Central memory CD8-positive, alpha-beta T cell (primary cell): ENCODE measurements around the gene CSNK2A1.
A peak's percentile ranks its signal among the peaks of the same experiment; 100 is the strongest.
"Not testable (repeated sequence)": the region's sequence is repeated elsewhere in the genome, so short reads cannot be mapped to it uniquely, and the experiment has no call there.

Experiments
- ATAC-seq: fragments of 150-1000 bp; cut with Tn5 transposase; replicated peaks from 2 replicates; pipeline ENCODE4 v1.10.0; 2022; ENCODE audit warnings: mild to moderate bottlenecking, moderate FRiP score, moderate number of reproducible peaks; ENCODE audit not compliant: poor library complexity, severe bottlenecking; ENCODE audit errors: extremely low read depth
- DNase-seq, 2 donors: peaks; one replicate each; pipeline ENCODE4 v3.0.0; 2021; ENCODE audit warnings: low spot score in 2 of 2
- H3K27ac Mint-ChIP-seq: one replicate; pipeline ENCODE4 v1.8.0; 2022; ENCODE audit warnings: low read depth, mild to moderate bottlenecking, moderate library complexity, mixed read lengths
- H3K27me3 Mint-ChIP-seq: one replicate; pipeline ENCODE4 v1.8.0; 2022; ENCODE audit warnings: mixed read lengths
- H3K36me3 Mint-ChIP-seq: one replicate; pipeline ENCODE4 v1.8.0; 2022; ENCODE audit warnings: mild to moderate bottlenecking, moderate library complexity, mixed read lengths; ENCODE audit not compliant: insufficient read depth
- H3K4me1 Mint-ChIP-seq: one replicate; pipeline ENCODE4 v1.8.0; 2022; ENCODE audit warnings: mixed read lengths
- H3K4me3 Mint-ChIP-seq: one replicate; pipeline ENCODE4 v1.8.0; 2022; ENCODE audit warnings: mild to moderate bottlenecking, moderate library complexity, mixed read lengths
- H3K9me3 Mint-ChIP-seq: one replicate; pipeline ENCODE4 v1.8.0; 2022; ENCODE audit warnings: mixed read lengths

CSNK2A1 gene

DNA sequence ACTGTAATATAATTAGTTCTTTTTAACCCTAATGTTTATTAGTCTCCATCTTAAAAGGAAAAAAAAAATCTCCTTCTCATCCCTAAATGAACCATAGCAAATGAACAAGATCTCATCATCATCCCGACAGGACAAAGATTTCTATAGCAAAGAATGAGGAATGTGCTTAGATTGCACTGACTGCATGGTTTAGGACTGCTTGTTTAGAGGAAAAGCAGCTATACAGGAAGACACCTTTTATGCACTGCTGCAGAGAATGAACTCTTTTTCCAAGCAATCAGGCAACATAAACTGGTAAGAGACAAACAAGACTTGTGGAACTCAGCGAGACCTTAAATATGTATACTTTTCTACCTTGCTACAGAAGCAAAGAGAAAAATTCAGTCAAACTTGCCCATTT is 26.8 kb downstream of the CSNK2A1 start:
- Mint-ChIP-seq H3K27ac (no peak overlapping the region), H3K9me3 (peaks cover 9% of the 10 kb centered on the region), H3K27me3 (no peaks in the 10 kb centered on the region), H3K36me3 (peaks cover 6% of the 10 kb centered on the region), H3K4me3 (no peak overlapping the region), H3K4me1 (peaks cover 76% of the 10 kb centered on the region)
- no peak for ATAC-seq
- no peak for DNase-seq

DNA sequence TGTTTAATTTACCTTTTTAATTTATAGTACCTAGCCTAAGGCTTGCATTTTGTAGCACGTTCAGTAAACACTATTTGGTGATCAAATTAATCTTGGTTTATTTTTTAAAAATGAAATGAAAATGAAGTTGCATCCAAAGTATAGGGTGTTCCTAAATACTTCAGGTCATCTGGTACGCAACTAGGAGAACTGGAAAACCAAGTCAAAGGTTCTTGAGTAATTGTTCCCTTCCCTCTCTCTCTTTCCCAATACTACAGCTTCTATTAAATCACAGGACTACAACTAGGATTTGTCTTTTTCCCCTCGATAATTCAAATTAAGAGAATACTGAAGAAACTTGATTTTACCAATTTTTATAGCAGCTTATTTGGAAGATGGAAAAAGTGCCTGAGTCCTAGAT is 27.9 kb downstream of the CSNK2A1 start:
- H3K36me3 Mint-ChIP-seq: peaks cover 6% of the 10 kb centered on the region
- peaks cover 9% of the 10 kb centered on the region for H3K9me3 Mint-ChIP-seq
- no peak for ATAC-seq
- no peak overlapping the region for H3K27ac Mint-ChIP-seq
- no peak for DNase-seq
- no peaks in the 10 kb centered on the region for H3K27me3 Mint-ChIP-seq
- H3K4me3 Mint-ChIP-seq: no peak overlapping the region
- H3K4me1 Mint-ChIP-seq: peaks cover 84% of the 10 kb centered on the region

DNA sequence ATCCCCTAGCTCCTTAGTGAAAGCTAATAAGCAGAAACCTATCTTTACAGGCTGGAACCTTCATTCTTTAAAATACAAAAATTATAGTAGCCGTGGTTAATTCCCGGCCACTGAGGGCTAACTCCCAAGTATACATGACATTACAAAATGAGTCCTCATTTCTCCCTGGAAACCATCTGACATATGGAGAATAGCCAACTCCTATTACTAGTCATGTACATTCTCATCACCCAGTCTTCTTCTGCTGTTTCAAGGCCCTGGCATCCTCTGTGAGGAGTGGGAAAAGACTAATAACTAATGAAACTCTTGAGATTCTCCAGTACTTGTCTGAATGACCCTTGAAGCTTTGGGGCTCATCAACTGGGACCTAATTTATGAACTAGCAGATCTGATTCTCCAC is 30.2 kb downstream of the CSNK2A1 start:
- DNase-seq (no peak), ATAC-seq (no peak)
- Mint-ChIP-seq H3K27ac (no peak overlapping the region), H3K4me3 (no peak overlapping the region), H3K36me3 (peaks cover 10% of the 10 kb centered on the region), H3K4me1 (peaks cover 84% of the 10 kb centered on the region), H3K27me3 (no peaks in the 10 kb centered on the region), H3K9me3 (no peaks in the 10 kb centered on the region)

- peaks cover 18% of the 10 kb centered on the region for H3K36me3 Mint-ChIP-seq
- not testable (repeated sequence) for H3K27me3 Mint-ChIP-seq, H3K4me3 Mint-ChIP-seq, H3K27ac Mint-ChIP-seq, DNase-seq, ATAC-seq, H3K9me3 Mint-ChIP-seq
- H3K4me1 Mint-ChIP-seq: peaks cover 59% of the 10 kb centered on the region
Measured at GRCh38 chr20:510328-511057, 33.1 kb downstream of the CSNK2A1 start.

DNA sequence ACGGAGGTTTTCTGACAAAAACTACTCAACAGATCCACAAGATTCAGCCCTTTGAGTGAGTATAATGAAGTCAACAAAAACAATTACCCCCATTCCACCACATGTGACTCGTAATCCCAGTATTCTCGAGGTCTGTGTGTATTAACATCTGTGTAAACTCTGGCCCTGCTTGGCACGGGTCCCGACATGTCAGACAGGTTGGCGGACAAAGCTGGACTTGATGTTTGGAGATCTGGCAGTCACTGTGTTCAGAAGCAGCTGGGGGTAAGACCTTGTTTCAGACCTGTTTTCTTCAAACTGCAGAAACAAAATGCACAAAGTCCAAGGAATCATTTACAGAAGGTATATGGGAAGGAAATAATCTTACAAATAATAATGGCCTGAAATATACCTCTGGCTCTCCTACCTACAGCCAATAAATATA is 35.2 kb downstream of the CSNK2A1 start:
- H3K9me3 Mint-ChIP-seq, DNase-seq, ATAC-seq, H3K4me3 Mint-ChIP-seq, H3K27me3 Mint-ChIP-seq, H3K27ac Mint-ChIP-seq: not testable (repeated sequence)
- Mint-ChIP-seq H3K36me3 (peaks cover 27% of the 10 kb centered on the region), H3K4me1 (peaks cover 37% of the 10 kb centered on the region)

GRCh38 chr20:507761-508332 is 35.7 kb downstream of the CSNK2A1 start:
- H3K36me3 Mint-ChIP-seq: peaks cover 32% of the 10 kb centered on the region
- DNase-seq (no peak), ATAC-seq (no peak)
- H3K27ac Mint-ChIP-seq: no peak overlapping the region
- H3K4me1 Mint-ChIP-seq: peaks cover 32% of the 10 kb centered on the region
- no peaks in the 10 kb centered on the region for H3K27me3 Mint-ChIP-seq
- H3K9me3 Mint-ChIP-seq: no peaks in the 10 kb centered on the region
- no peak overlapping the region for H3K4me3 Mint-ChIP-seq

DNA sequence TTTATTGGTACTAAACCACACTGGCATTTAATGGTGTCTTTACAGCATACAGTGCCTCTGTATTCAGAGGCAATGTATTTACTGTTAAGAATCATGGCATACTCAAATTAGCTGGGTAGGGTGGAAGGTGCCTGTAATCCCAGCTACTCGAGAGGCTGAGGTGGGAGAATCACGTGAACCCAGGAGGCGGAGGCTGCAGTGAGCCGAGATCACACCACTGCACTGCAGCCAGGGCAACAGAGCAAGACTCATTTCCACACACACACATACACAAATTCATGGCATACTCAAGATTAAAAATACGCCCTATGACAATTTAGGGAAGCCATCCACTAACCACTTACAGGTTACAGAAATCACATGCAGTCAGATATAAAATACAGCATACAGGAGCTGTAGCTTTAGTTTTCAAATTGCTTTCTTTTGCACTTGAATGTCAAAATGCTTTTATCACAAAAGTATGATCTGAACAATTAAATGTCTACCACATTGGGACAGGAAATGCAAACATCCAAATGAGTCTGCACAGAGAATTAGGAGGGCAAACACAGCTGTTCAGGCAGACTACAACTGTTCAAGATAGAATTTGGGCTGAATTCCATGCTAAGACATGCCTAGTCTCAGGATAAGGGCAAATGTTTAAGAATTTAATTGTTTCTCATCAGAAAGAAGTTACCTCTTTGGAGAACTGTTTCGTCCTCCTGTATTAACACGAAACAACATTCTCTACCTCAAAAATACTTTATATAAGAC is 36.4 kb downstream of the CSNK2A1 start:
- peaks cover 39% of the 10 kb centered on the region for H3K36me3 Mint-ChIP-seq
- no peak for ATAC-seq
- H3K4me1 Mint-ChIP-seq: peaks cover 26% of the 10 kb centered on the region
- no peak for DNase-seq
- no peaks in the 10 kb centered on the region for H3K27me3 Mint-ChIP-seq
- no peak overlapping the region for H3K4me3 Mint-ChIP-seq
- H3K27ac Mint-ChIP-seq: no peak overlapping the region
- H3K9me3 Mint-ChIP-seq: no peaks in the 10 kb centered on the region

DNA sequence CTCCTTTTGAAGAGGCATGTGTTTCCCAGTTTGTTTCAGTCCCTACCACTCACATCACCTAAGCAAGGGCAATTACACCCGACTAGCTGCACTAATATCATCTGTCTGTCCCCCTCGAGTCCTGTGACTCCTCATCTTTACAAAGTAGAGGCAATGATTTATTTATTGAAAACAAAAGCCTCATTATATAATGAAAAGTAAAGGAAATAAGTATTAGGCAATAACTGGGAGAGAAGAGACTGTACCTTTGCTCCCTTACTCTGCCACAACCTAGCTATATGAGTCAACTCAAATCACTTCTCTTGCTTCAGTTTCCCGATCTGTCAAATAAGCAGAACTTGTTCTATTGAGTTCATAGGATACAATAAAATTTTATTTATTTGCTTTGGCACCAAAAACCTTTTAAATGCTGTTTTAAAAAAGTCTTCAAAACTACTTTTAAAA is 38.9 kb downstream of the CSNK2A1 start:
- H3K4me1 Mint-ChIP-seq: peaks cover 5% of the 10 kb centered on the region
- ATAC-seq (no peak), DNase-seq (no peak)
- H3K36me3 Mint-ChIP-seq: peaks cover 52% of the 10 kb centered on the region
- no peaks in the 10 kb centered on the region for H3K27me3 Mint-ChIP-seq
- H3K9me3 Mint-ChIP-seq: no peaks in the 10 kb centered on the region
- no peak overlapping the region for H3K27ac Mint-ChIP-seq
- H3K4me3 Mint-ChIP-seq: no peak overlapping the region

GRCh38 chr20:503048-503737 is 40.4 kb downstream of the CSNK2A1 start:
- H3K27me3 Mint-ChIP-seq: no peaks in the 10 kb centered on the region
- peaks cover 59% of the 10 kb centered on the region for H3K36me3 Mint-ChIP-seq
- peak overlapping the region; percentile 0 for H3K27ac Mint-ChIP-seq
- H3K4me3 Mint-ChIP-seq: no peak overlapping the region
- no peaks in the 10 kb centered on the region for H3K9me3 Mint-ChIP-seq
- no peaks in the 10 kb centered on the region for H3K4me1 Mint-ChIP-seq
- DNase-seq (no peak), ATAC-seq (no peak)

- peaks cover 55% of the 10 kb centered on the region for H3K36me3 Mint-ChIP-seq
- no peaks in the 10 kb centered on the region for H3K9me3 Mint-ChIP-seq
- no peak overlapping the region for H3K4me3 Mint-ChIP-seq
- H3K27ac Mint-ChIP-seq: no peak overlapping the region
- ATAC-seq: no peak
- no peaks in the 10 kb centered on the region for H3K27me3 Mint-ChIP-seq
- H3K4me1 Mint-ChIP-seq: no peaks in the 10 kb centered on the region
- DNase-seq: no peak
Measured at GRCh38 chr20:497979-498378, 45.6 kb downstream of the CSNK2A1 start.

DNA sequence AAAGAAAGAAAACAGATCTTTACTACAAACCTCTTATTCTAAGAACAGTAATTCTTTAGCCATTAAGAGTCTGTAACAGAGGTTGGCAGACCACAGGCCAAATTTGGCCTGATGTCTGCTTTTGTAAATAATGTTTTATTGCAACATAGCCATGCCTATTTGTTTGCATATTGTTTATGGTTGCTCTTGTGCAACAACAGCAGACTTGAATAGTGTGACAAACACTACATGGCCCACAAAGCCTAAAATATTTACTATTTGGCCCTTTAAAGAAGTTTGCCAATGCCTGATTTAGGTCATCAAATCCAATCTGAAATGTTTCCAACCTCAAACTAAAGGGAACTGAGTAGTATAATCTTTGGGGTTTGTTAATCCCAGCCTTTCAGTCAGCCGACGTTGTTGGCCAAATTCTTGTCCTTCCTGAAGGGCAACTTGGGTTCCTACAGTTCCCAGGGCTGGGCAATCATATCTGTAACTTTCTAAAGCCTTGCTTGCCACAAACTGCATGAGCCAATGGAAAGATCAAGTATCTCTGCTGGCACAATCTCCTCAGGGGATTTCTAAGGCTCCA is 47.4 kb downstream of the CSNK2A1 start:
- Mint-ChIP-seq H3K9me3 (no peaks in the 10 kb centered on the region), H3K27me3 (no peaks in the 10 kb centered on the region), H3K4me1 (no peaks in the 10 kb centered on the region), H3K27ac (no peak overlapping the region), H3K4me3 (no peak overlapping the region), H3K36me3 (peaks cover 55% of the 10 kb centered on the region)
- DNase-seq (no peak), ATAC-seq (no peak)

GRCh38 chr20:492159-492558 is 51.4 kb downstream of the CSNK2A1 start:
- H3K27me3 Mint-ChIP-seq: no peaks in the 10 kb centered on the region
- no peak for ATAC-seq
- no peaks in the 10 kb centered on the region for H3K9me3 Mint-ChIP-seq
- H3K36me3 Mint-ChIP-seq: peaks cover 61% of the 10 kb centered on the region
- no peak overlapping the region for H3K4me3 Mint-ChIP-seq
- H3K27ac Mint-ChIP-seq: no peak overlapping the region
- no peaks in the 10 kb centered on the region for H3K4me1 Mint-ChIP-seq
- DNase-seq: no peak
